Immature natural killer cell (primary cell): ENCODE results near the gene KCNC1. TPM values are rescaled to one million over a fixed set of nuclear protein-coding genes. Genes with fewer than 3 reads are reported as not detected.

Source experiments
- DNase-seq, 3 donors: peaks; one replicate each; pipeline ENCODE4 v3.0.0; 2022; ENCODE audit warnings: mixed read lengths in 1 of 3
- H3K27ac Mint-ChIP-seq, 6 donors: one replicate each; pipeline ENCODE4 v1.8.0; 2020; ENCODE audit warnings: mixed read lengths in 6 of 6, mild to moderate bottlenecking in 5 of 6, inconsistent platforms in 4 of 6, moderate library complexity in 3 of 6
- H3K27me3 Mint-ChIP-seq, 3 donors: one replicate each; pipeline ENCODE4 v1.8.0; 2020 to 2021; ENCODE audit warnings: low read depth in 3 of 3, mild to moderate bottlenecking in 3 of 3, mixed read lengths in 3 of 3, moderate library complexity in 3 of 3, inconsistent platforms in 1 of 3
- H3K36me3 Mint-ChIP-seq, 3 donors: one replicate each; pipeline ENCODE4 v1.8.0; 2020; ENCODE audit warnings: mixed read lengths in 3 of 3, inconsistent platforms in 2 of 3, mild to moderate bottlenecking in 2 of 3
- H3K4me1 Mint-ChIP-seq, 2 donors: one replicate each; pipeline ENCODE4 v1.8.0; 2020; ENCODE audit warnings: inconsistent platforms in 2 of 2, mild to moderate bottlenecking in 2 of 2, mixed read lengths in 2 of 2, moderate library complexity in 1 of 2
- H3K4me3 Mint-ChIP-seq, 5 donors: one replicate each; pipeline ENCODE4 v1.8.0; 2020; ENCODE audit warnings: mild to moderate bottlenecking in 5 of 5, mixed read lengths in 5 of 5, inconsistent platforms in 3 of 5, moderate library complexity in 3 of 5
- H3K9me3 Mint-ChIP-seq, 6 donors: one replicate each; pipeline ENCODE4 v1.8.0; 2020; ENCODE audit warnings: mild to moderate bottlenecking in 6 of 6, mixed read lengths in 6 of 6, inconsistent platforms in 4 of 6, moderate library complexity in 3 of 6
- polyA plus RNA-seq, 3 donors: library from polyadenylated mRNA; unstranded; fragments of 300-500 nt; fragmentation: Illumina TruSeq; gene quantifications; one replicate each; pipeline ENCODE4 v1.2.3, GENCODE V29; 2021

Gene KCNC1
- polyA plus RNA-seq, 3 donors from 2014 or later: 0.11 TPM; not detected in 2

DNA sequence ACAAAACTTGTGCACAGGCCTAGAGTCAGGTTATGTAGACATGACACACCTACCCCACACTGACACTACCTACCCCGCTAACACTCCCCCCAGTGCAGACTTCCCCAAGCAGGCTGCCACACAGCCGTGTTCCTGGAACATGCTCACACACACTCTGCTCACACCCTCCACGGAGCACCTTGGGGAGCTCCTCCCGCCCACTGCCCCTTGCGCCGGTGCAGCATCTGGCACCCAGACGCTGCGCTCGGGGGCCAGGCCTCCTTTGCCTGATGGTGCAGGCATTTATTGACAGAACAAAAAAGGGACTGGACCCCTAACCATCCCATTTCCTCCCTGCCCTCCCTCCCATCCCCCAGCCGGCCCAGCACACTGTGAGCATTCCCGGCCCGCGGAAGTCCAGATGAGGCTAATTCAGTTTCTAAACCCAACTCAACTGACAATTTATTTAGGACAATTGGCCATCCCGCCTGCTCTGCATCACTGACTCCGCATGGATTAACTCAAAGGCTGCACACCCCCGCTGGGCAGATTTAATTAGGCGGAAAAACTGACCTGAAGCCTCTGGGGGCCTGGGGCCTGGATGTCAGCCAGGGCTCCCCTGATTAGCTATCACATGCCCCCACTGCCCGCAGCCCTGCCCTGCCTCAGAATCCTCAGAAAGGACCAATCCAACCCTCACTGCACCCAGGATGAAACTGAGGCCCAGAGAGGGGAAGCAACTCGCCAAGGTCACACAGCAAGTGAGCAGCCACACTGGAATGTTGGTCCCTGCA is 30.1 kb downstream of the KCNC1 start:
- DNase-seq: no peak
- Mint-ChIP-seq H3K27me3 (no peaks in the 10 kb centered on the region), H3K27ac (no peak overlapping the region), H3K9me3 (no peaks in the 10 kb centered on the region), H3K4me1 (no peaks in the 10 kb centered on the region), H3K36me3 (no peaks in the 10 kb centered on the region), H3K4me3 (no peak overlapping the region)

DNA sequence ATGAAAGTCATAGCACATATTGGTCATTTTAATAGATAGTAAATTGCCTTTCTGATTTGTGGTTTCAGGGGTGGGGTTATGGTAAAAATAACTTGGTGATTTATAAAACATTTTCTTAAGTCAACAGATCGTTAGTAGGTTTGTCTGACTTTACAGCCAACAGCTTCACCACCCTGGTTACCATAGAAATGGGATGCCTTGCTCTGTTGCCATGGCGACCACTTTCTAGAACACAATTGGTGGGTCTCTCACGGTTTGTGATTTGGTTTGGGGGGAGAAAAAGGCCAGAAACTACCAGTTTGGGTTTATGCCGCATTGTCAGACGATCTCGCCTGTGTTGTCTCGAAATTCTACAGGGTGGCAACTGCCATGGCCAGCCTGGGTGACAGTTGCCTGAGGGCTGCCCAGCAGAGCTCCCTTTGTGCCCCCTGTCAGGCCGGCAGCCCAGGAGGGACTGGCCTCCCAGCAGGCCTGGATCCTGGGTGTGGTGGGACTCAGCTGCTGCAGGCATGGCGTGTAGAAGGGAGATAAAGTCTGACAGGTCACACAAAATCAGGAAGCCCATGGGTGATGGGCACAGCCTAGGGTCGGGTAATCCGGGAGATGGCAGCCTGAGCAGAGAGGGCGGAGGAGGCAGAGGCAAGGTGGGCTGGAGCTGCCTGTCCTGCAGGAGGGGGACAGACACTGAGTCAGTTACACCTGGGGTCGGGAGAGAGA is 30.9 kb downstream of the KCNC1 start:
- DNase-seq: no peak
- Mint-ChIP-seq H3K4me3 (no peak overlapping the region), H3K27ac (no peak overlapping the region), H3K27me3 (peaks cover 0 to 1% (median 0%) of the 10 kb centered on the region in 3 donors), H3K9me3 (no peaks in the 10 kb centered on the region), H3K4me1 (no peaks in the 10 kb centered on the region), H3K36me3 (no peaks in the 10 kb centered on the region)

GRCh38 chr11:17766073-17766359 is 31.4 kb downstream of the KCNC1 start:
- Mint-ChIP-seq H3K36me3 (no peaks in the 10 kb centered on the region), H3K4me3 (no peak overlapping the region), H3K9me3 (no peaks in the 10 kb centered on the region), H3K27ac (no peak overlapping the region), H3K27me3 (peaks cover 0 to 1% (median 0%) of the 10 kb centered on the region in 3 donors), H3K4me1 (no peaks in the 10 kb centered on the region)
- DNase-seq: no peak

DNA sequence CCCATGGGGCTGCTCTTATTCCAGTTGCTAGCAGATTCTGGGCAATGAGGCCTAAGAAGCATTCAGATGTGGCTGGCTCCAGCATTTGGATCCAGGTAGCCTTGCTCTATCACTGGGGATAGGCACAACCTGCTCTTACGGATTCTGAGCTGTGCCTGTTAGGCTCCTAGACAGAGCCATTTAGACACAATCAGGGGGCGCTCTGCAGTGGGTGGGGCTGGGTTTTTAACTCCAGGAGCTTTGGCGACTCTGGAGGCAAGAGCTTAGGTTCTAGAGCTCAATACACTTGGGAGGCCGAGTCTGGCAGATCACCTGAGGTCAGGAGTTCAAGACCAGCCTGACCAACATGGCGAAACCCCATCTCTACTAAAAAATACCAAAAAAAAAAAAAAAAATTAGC is 32.0 kb downstream of the KCNC1 start:
- Mint-ChIP-seq H3K4me1 (no peaks in the 10 kb centered on the region), H3K36me3 (no peaks in the 10 kb centered on the region), H3K9me3 (no peaks in the 10 kb centered on the region), H3K27ac (no peak overlapping the region), H3K4me3 (no peak overlapping the region), H3K27me3 (peaks cover 0 to 1% (median 0%) of the 10 kb centered on the region in 3 donors)
- no peak for DNase-seq

- DNase-seq: no peak
- H3K9me3 Mint-ChIP-seq: no peaks in the 10 kb centered on the region
- H3K27ac Mint-ChIP-seq: no peak overlapping the region
- H3K4me3 Mint-ChIP-seq: no peak overlapping the region
- H3K36me3 Mint-ChIP-seq: no peaks in the 10 kb centered on the region
- peaks cover 0 to 1% (median 0%) of the 10 kb centered on the region in 3 donors for H3K27me3 Mint-ChIP-seq
- no peaks in the 10 kb centered on the region for H3K4me1 Mint-ChIP-seq
These were observed 32.8 kb downstream of the KCNC1 start for GRCh38 chr11:17767301-17767885.

DNA sequence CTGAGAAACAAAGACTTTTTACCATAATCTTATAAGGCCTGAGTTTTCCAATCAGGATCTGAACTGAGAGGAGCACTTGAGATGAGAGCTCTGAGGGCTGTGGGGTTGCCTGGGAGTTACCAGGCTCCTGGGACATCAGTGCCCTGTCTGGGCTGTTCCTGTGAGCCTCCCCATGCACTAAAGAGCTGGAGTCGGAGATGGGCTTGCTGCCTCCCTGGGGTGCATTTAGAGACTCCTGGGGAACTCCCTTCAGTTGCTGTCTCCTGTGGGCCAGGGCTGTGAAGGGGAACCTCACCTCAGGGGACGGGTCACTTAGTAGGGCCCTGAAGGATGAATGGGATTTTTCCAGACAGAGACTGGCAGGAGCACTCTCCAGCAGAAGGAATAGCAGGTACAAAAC is 33.3 kb downstream of the KCNC1 start:
- Mint-ChIP-seq H3K36me3 (no peaks in the 10 kb centered on the region), H3K4me1 (no peaks in the 10 kb centered on the region), H3K27me3 (peaks cover 0 to 1% (median 0%) of the 10 kb centered on the region in 3 donors), H3K9me3 (no peaks in the 10 kb centered on the region), H3K4me3 (no peak overlapping the region), H3K27ac (no peak overlapping the region)
- no peak for DNase-seq

DNA sequence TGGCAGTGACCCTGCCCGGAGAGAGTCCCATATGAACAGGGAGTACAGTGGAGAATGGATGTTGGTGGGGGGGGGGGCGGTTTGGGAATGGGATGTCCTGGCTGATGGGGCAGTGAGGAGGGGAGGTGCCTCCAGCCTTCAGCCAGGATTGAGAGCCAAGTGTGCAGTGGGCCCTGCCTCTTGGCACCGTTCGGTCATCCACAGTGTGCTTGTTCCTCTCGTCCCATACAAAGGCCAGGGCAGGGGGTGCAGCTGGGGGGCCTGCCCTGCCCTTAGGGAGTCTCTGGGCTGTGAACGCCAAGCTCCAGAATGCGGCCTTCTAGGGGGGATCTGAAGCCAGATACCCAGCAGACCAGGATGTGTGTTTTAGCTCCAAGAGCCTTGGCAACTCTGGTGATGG is 34.0 kb downstream of the KCNC1 start:
- Mint-ChIP-seq H3K27me3 (peaks cover 0 to 1% (median 0%) of the 10 kb centered on the region in 3 donors), H3K4me1 (no peaks in the 10 kb centered on the region), H3K36me3 (no peaks in the 10 kb centered on the region), H3K9me3 (no peaks in the 10 kb centered on the region), H3K27ac (no peak overlapping the region), H3K4me3 (no peak overlapping the region)
- DNase-seq: no peak

DNA sequence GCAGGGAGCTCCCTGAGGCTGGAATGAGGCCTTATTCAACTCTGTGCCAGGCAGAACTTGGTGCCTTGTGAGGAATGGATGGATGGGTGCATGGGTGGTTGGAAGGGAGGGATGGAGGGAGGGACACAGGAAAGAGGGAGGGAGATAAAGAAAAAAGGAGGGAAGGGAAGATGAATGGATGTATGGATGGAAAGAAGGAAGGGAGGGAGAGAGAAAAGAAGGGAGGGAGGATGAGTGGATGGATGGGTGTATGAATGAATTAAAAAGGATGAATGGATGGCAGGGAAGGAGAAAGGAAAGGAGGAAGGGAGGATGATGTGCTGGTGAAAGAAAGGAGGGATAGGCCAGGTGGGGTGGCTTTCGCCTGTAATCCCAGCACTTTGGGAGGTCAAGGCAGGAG is 34.6 kb downstream of the KCNC1 start:
- H3K27ac Mint-ChIP-seq: no peak overlapping the region
- no peak overlapping the region for H3K4me3 Mint-ChIP-seq
- no peaks in the 10 kb centered on the region for H3K4me1 Mint-ChIP-seq
- no peaks in the 10 kb centered on the region for H3K9me3 Mint-ChIP-seq
- H3K27me3 Mint-ChIP-seq: peaks cover 0 to 3% (median 0%) of the 10 kb centered on the region in 3 donors
- no peak for DNase-seq
- H3K36me3 Mint-ChIP-seq: no peaks in the 10 kb centered on the region

DNA sequence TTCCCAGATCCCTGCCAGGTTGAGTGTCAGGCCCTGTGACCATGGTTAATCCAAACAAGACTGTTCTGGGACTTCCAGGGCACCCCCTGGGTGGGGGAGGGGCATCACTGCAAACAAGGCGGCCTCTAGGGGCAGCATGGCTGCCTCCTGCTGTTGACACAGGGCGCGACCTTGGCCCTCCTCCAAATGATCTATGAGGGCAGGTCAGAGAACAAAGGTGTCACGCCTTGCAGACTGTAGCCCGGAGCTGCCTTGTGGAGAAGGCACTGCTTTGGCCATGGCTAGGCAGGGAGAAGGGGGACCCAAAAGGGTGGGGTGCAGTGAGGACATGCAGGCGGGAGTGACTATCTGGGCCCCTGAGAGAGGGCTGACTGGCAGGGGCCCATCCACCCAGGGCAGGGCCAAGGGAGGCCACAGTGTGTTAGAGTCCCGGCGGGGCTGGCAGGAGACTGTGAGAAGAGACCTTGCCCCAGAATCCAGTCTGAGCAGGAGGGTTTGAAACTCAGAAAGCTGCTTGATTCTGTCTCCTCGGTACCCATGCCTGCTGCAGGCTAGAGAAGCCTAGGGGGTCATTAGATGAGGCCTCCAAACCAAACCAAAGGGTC is 35.6 kb downstream of the KCNC1 start:
- H3K4me3 Mint-ChIP-seq: no peak overlapping the region
- H3K9me3 Mint-ChIP-seq: no peaks in the 10 kb centered on the region
- DNase-seq: no peak
- peaks cover 0 to 3% (median 0%) of the 10 kb centered on the region in 3 donors for H3K27me3 Mint-ChIP-seq
- H3K4me1 Mint-ChIP-seq: no peaks in the 10 kb centered on the region
- H3K36me3 Mint-ChIP-seq: no peaks in the 10 kb centered on the region
- H3K27ac Mint-ChIP-seq: peak overlapping the region in 1 of 6 donors; percentile 7

- no peak overlapping the region for H3K4me3 Mint-ChIP-seq
These were observed 36.3 kb downstream of the KCNC1 start for GRCh38 chr11:17770917-17771316.

DNA sequence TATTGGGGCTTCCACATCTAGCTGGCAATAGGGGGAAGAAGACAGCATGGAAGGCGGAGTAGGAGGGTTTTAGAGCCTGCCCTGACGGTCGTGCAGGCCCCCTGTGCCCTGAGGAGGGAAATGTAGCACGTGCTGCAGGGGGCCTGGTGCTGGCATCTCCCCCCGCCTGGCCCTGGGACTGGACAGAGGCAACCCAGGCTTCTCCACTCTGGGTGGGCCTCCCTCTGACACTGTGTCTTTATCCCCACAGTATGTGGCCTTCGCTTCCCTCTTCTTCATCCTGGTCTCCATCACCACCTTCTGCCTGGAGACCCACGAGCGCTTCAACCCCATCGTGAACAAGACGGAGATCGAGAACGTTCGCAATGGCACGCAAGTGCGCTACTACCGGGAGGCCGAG is 36.8 kb downstream of the KCNC1 start:
- Mint-ChIP-seq H3K27ac (no peak overlapping the region), H3K27me3 (peaks cover 0 to 3% (median 0%) of the 10 kb centered on the region in 3 donors), H3K4me3 (no peak overlapping the region), H3K9me3 (no peaks in the 10 kb centered on the region), H3K4me1 (no peaks in the 10 kb centered on the region), H3K36me3 (no peaks in the 10 kb centered on the region)
- DNase-seq: no peak

More at GRCh38 chr11:17770917-17771316, 36.3 kb downstream of the KCNC1 start:
- Mint-ChIP-seq H3K27ac (no peak overlapping the region), H3K9me3 (no peaks in the 10 kb centered on the region), H3K4me1 (no peaks in the 10 kb centered on the region), H3K27me3 (peaks cover 0 to 3% (median 0%) of the 10 kb centered on the region in 3 donors), H3K36me3 (no peaks in the 10 kb centered on the region)
- no peak for DNase-seq

- Mint-ChIP-seq H3K9me3 (no peaks in the 10 kb centered on the region), H3K27ac (no peak overlapping the region), H3K4me1 (no peaks in the 10 kb centered on the region), H3K36me3 (no peaks in the 10 kb centered on the region), H3K27me3 (peaks cover 0 to 3% (median 0%) of the 10 kb centered on the region in 3 donors), H3K4me3 (no peak overlapping the region)
- DNase-seq: no peak
These were observed 37.3 kb downstream of the KCNC1 start for GRCh38 chr11:17771841-17772401.

GRCh38 chr11:17772704-17773600 is 38.4 kb downstream of the KCNC1 start:
- no peak overlapping the region for H3K4me3 Mint-ChIP-seq
- H3K27me3 Mint-ChIP-seq: peaks cover 0 to 3% (median 0%) of the 10 kb centered on the region in 3 donors
- H3K27ac Mint-ChIP-seq: no peak overlapping the region
- H3K4me1 Mint-ChIP-seq: no peaks in the 10 kb centered on the region
- H3K36me3 Mint-ChIP-seq: no peaks in the 10 kb centered on the region
- H3K9me3 Mint-ChIP-seq: no peaks in the 10 kb centered on the region
- no peak for DNase-seq
